NB4 (cell line): Measurements from ENCODE around the gene AFAP1L1.
"Not testable (repeated sequence)": the region's sequence is repeated elsewhere in the genome, so short reads cannot be mapped to it uniquely, and the experiment has no call there.

Experiments used
- DNase-seq: peaks from one replicate; pipeline ENCODE4 v3.0.0; 2010; ENCODE audit warnings: low read depth
- H3K4me3 ChIP-seq: one replicate; pipeline ENCODE4 v1.5.1; 2011; ENCODE audit warnings: mild to moderate bottlenecking, low read depth, low read length, moderate library complexity
- CTCF ChIP-seq: IDR thresholded peaks from one replicate; pipeline ENCODE4 v1.5.1; 2012; ENCODE audit warnings: low read depth, low read length
- MAX ChIP-seq: IDR thresholded peaks from 2 replicates; pipeline ENCODE4 v1.6.1; 2011; ENCODE audit warnings: low read depth, low read length
- MYC ChIP-seq: IDR thresholded peaks from 2 replicates; pipeline ENCODE4 v1.6.1; 2011; ENCODE audit warnings: low read depth, low read length
- POLR2A ChIP-seq: IDR thresholded peaks from 2 replicates; pipeline ENCODE4 v1.6.1; 2011; ENCODE audit warnings: mild to moderate bottlenecking; ENCODE audit not compliant: insufficient read length; ENCODE audit errors: extremely low read depth

AFAP1L1 gene

GRCh38 chr5:149271195-149271715, 404 bp upstream of the AFAP1L1 start:
- DNase-seq, result peak; percentile 37
- TF ChIP-seq MAX (no peak), POLR2A (no peak), MYC (no peak), CTCF (no peak)
- H3K4me3 ChIP-seq, result no peak overlapping the region

- not testable (repeated sequence) for H3K4me3 ChIP-seq, DNase-seq
Measured at GRCh38 chr5:149272781-149273180, 1.1 kb downstream of the AFAP1L1 start.

GRCh38 chr5:149273237-149273636, 1.6 kb downstream of the AFAP1L1 start:
- DNase-seq, result no peak
- TF ChIP-seq CTCF, result no peak
- TF ChIP-seq POLR2A, result no peak
- TF ChIP-seq MYC, result no peak
- no peak for TF ChIP-seq MAX
- no peak overlapping the region for H3K4me3 ChIP-seq

- no peak for TF ChIP-seq POLR2A
- H3K4me3 ChIP-seq, result no peak overlapping the region
- no peak for DNase-seq
Measured at GRCh38 chr5:149273950-149274349, 2.3 kb downstream of the AFAP1L1 start.

GRCh38 chr5:149274939-149275338, 3.3 kb downstream of the AFAP1L1 start:
- no peak for DNase-seq
- no peak overlapping the region for H3K4me3 ChIP-seq
- TF ChIP-seq MYC (no peak), POLR2A (no peak), MAX (no peak), CTCF (no peak)

GRCh38 chr5:149277801-149278200, 6.1 kb downstream of the AFAP1L1 start:
- TF ChIP-seq MYC (no peak), POLR2A (no peak), MAX (no peak), CTCF (no peak)
- no peak overlapping the region for H3K4me3 ChIP-seq
- no peak for DNase-seq

- TF ChIP-seq MYC (no peak), CTCF (no peak), MAX (no peak), POLR2A (no peak)
- DNase-seq, result no peak
- H3K4me3 ChIP-seq, result no peak overlapping the region
Measured at GRCh38 chr5:149278451-149279210, 7.0 kb downstream of the AFAP1L1 start.
